ENCODE results near the gene SNRNP70.

DNA sequence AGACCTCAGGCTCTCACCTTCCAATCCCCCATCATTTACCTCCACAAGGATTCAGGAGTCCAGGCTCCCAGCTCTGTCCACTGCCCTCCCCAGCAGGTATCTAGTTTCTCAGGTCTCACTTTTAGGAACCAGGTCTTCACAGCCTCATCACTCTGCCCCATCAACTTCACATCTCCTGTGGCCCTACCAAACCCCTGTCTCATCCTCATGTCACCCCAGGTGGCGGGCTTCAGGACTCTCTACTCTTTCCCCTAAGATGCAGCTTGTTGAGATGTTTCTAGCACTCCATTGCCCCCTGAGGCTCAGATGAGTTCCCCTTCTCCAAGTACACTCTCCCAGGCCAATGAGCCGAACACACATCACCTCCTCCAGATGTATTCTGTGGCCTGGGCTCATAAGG lies 35.6 kb downstream of the SNRNP70 start:
- TF ChIP-seq, protein P1, sequence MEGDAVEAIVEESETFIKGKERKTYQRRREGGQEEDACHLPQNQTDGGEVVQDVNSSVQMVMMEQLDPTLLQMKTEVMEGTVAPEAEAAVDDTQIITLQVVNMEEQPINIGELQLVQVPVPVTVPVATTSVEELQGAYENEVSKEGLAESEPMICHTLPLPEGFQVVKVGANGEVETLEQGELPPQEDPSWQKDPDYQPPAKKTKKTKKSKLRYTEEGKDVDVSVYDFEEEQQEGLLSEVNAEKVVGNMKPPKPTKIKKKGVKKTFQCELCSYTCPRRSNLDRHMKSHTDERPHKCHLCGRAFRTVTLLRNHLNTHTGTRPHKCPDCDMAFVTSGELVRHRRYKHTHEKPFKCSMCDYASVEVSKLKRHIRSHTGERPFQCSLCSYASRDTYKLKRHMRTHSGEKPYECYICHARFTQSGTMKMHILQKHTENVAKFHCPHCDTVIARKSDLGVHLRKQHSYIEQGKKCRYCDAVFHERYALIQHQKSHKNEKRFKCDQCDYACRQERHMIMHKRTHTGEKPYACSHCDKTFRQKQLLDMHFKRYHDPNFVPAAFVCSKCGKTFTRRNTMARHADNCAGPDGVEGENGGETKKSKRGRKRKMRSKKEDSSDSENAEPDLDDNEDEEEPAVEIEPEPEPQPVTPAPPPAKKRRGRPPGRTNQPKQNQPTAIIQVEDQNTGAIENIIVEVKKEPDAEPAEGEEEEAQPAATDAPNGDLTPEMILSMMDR (IDR thresholded peaks at IDR 0.05), result no peak
- TF ChIP-seq POLR2AphosphoS5 (IDR thresholded peaks at IDR 0.05), result no peak
- TF ChIP-seq POLR2A (IDR thresholded peaks at IDR 0.05), result no peak
